ENCODE data around the gene ABCG5.

Gene ABCG5

GRCh38 chr2:43838560-43839267 lies at the start of gene ABCG5, which contains the start of gene ABCG8:
Gene ABCG5, minus strand, starts transcription at chr2:43838839. Its CDS starts 160 bp downstream, at chr2:43838679.
Gene ABCG8, plus strand, starts transcription at chr2:43838971. Its CDS starts 83 bp downstream, at chr2:43839054.
- DNase-seq (ENCODE audit: low read depth, low spot score), result no peak

- DNase-seq (ENCODE audit: low read depth, low spot score), result no peak
Observed at GRCh38 chr2:43887176-43887575, 48.5 kb upstream of the ABCG5 start.

- no peak for DNase-seq (ENCODE audit: low read depth, low spot score)
Observed at GRCh38 chr2:43885132-43885632, 46.5 kb upstream of the ABCG5 start.

- DNase-seq (ENCODE audit: low read depth, low spot score), result no peak
Observed at GRCh38 chr2:43884689-43885088, 46.0 kb upstream of the ABCG5 start.

- DNase-seq (ENCODE audit: low read depth, low spot score), result no peak
Observed at GRCh38 chr2:43882312-43882711, 43.7 kb upstream of the ABCG5 start.

GRCh38 chr2:43880952-43881351 lies 42.3 kb upstream of the ABCG5 start:
- DNase-seq (ENCODE audit: low read depth, low spot score), result no peak

- DNase-seq (ENCODE audit: low read depth, low spot score), result no peak
Observed at GRCh38 chr2:43880471-43880870, 41.8 kb upstream of the ABCG5 start.

GRCh38 chr2:43879261-43879660 lies 40.6 kb upstream of the ABCG5 start:
- no peak for DNase-seq (ENCODE audit: low read depth, low spot score)

GRCh38 chr2:43877782-43878464 lies 39.3 kb upstream of the ABCG5 start:
- DNase-seq (ENCODE audit: low read depth, low spot score), result peak; percentile 21

- DNase-seq (ENCODE audit: low read depth, low spot score), result no peak
Observed at GRCh38 chr2:43874776-43875451, 36.3 kb upstream of the ABCG5 start.

- no peak for DNase-seq (ENCODE audit: low read depth, low spot score)
Observed at GRCh38 chr2:43872151-43872550, 33.5 kb upstream of the ABCG5 start.

GRCh38 chr2:43855292-43855691 lies 16.7 kb upstream of the ABCG5 start:
- no peak for DNase-seq (ENCODE audit: low read depth, low spot score)

GRCh38 chr2:43854671-43855070 lies 16.0 kb upstream of the ABCG5 start:
- no peak for DNase-seq (ENCODE audit: low read depth, low spot score)

GRCh38 chr2:43853141-43854081 lies 14.8 kb upstream of the ABCG5 start:
- DNase-seq (ENCODE audit: low read depth, low spot score), result no peak

GRCh38 chr2:43852196-43852730 lies 13.6 kb upstream of the ABCG5 start:
- no peak for DNase-seq (ENCODE audit: low read depth, low spot score)

GRCh38 chr2:43851011-43851980 lies 12.7 kb upstream of the ABCG5 start:
- DNase-seq (ENCODE audit: low read depth, low spot score), result no peak

GRCh38 chr2:43848214-43848613 lies 9.6 kb upstream of the ABCG5 start:
- DNase-seq (ENCODE audit: low read depth, low spot score), result no peak

GRCh38 chr2:43846140-43846793 lies 7.6 kb upstream of the ABCG5 start:
- DNase-seq (ENCODE audit: low read depth, low spot score), result no peak

GRCh38 chr2:43845181-43845580 lies 6.5 kb upstream of the ABCG5 start:
- DNase-seq (ENCODE audit: low read depth, low spot score), result no peak

All from activated CD4-positive, CD25-positive, alpha-beta regulatory T cell treated with anti-CD3 and anti-CD28 coated beads, Interleukin-2, amount 50 U/mL, for 16 hours (primary cell).